Left renal cortex interstitium (tissue), 4 donors: ENCODE results near the gene SUOX. TPM values are rescaled to one million over a fixed set of nuclear protein-coding genes. Genes with fewer than 3 reads are reported as not detected.
A peak's percentile ranks its signal among the peaks of the same experiment; 100 is the strongest.
"Not testable (repeated sequence)": the region's sequence is repeated elsewhere in the genome, so short reads cannot be mapped to it uniquely, and the experiment has no call there.

Source experiments
- DNase-seq, 4 donors: peaks; one replicate each; pipeline ENCODE4 v3.0.0-alpha.2; 2013; ENCODE audit warnings: low read depth in 4 of 4, low spot score in 2 of 4, missing footprints in 1 of 4
- polyA plus RNA-seq, 4 donors: library from polyadenylated mRNA; unstranded; fragments of 120-200 nt; gene quantifications; one replicate each; pipeline ENCODE4 v1.2.1, GENCODE V29; 2013; ENCODE audit not compliant: insufficient read length in 4 of 4

SUOX gene
- polyA plus RNA-seq, 4 donors, result 40.9 to 57.7 (median 52.6) TPM

GRCh38 chr12:56017181-56017580, 20.1 kb downstream of the SUOX start:
- no peak for DNase-seq

GRCh38 chr12:56018356-56018755, 21.3 kb downstream of the SUOX start:
- no peak for DNase-seq

- DNase-seq, result peak in 3 of 4 donors; percentile 75 to 78 (median 77)
These were observed 23.5 kb downstream of the SUOX start, which contains the start of gene IKZF4 for GRCh38 chr12:56020423-56021184. Gene IKZF4, plus strand, starts transcription at chr12:56021043. Its CDS starts 451 bp downstream, at chr12:56021494.

GRCh38 chr12:56021889-56022497, 24.9 kb downstream of the SUOX start:
- DNase-seq, result no peak

- DNase-seq, result no peak
These were observed 31.6 kb downstream of the SUOX start for GRCh38 chr12:56028511-56029165.

GRCh38 chr12:56029166-56029519, 32.1 kb downstream of the SUOX start:
- DNase-seq, result no peak

GRCh38 chr12:56029666-56030293, 32.7 kb downstream of the SUOX start:
- DNase-seq, result peak in 1 of 4 donors; percentile 55

GRCh38 chr12:56031987-56032386, 34.9 kb downstream of the SUOX start:
- no peak for DNase-seq

GRCh38 chr12:56034586-56035332, 37.7 kb downstream of the SUOX start:
- no peak for DNase-seq

- DNase-seq, result no peak
These were observed 40.1 kb downstream of the SUOX start for GRCh38 chr12:56037161-56037560.

GRCh38 chr12:56038022-56038655, 41.1 kb downstream of the SUOX start:
- DNase-seq, result no peak

GRCh38 chr12:56040151-56040550, 43.1 kb downstream of the SUOX start:
- DNase-seq, result no peak

GRCh38 chr12:56040963-56041551, 44.0 kb downstream of the SUOX start:
- no peak for DNase-seq

- DNase-seq, result peak; percentile 98 to 100 (median 98)
These were observed 44.7 kb downstream of the SUOX start, which contains the start of gene RPS26 for GRCh38 chr12:56041552-56042429. Gene RPS26, plus strand, starts transcription at chr12:56041918. Its CDS starts 249 bp downstream, at chr12:56042167.

- DNase-seq, result not testable (repeated sequence)
These were observed 45.3 kb downstream of the SUOX start for GRCh38 chr12:56042430-56042813.

GRCh38 chr12:56042843-56043242, 45.8 kb downstream of the SUOX start:
- DNase-seq, result no peak

- no peak for DNase-seq
These were observed 49.1 kb downstream of the SUOX start for GRCh38 chr12:56046027-56046780.

- no peak for DNase-seq
These were observed 56.4 kb downstream of the SUOX start for GRCh38 chr12:56053407-56053893.
